PC-9 (cell line): ENCODE measurements around the gene ZNF564.

ENCODE experiments used
- CTCF ChIP-seq: fragments of 200-600 bp; sonication (generic); conservative IDR thresholded peaks from 2 replicates; pipeline ENCODE4 v1.6.1; 2017; ENCODE audit warnings: mixed run types, antibody characterized with exemption, mild to moderate bottlenecking, moderate library complexity
- EZH2 ChIP-seq: fragments of 200-600 bp; sonication (generic); IDR thresholded peaks from 2 replicates; pipeline ENCODE4 v1.8.0; 2017; ENCODE audit warnings: antibody characterized with exemption, low read depth

GRCh38 chr19:12578641-12579040 lies 27.4 kb upstream of the ZNF564 start:
- TF ChIP-seq CTCF (no peak), EZH2 (no peak)
